Transverse colon (tissue), 4 donors: ENCODE data around the gene TMEM119. TPM values are rescaled to one million over a fixed set of nuclear protein-coding genes. Genes with fewer than 3 reads are reported as not detected.

ENCODE experiments used
- DNase-seq: peaks from one replicate; pipeline ENCODE4 v3.0.0-alpha.2; 2019
- H3K27ac ChIP-seq, 4 donors: fragments of 200-600 bp; sonication (generic); 2 replicates each; pipeline ENCODE4 v1.5.1; 2016 to 2018; ENCODE audit warnings: inconsistent platforms in 4 of 4
- H3K27me3 ChIP-seq: fragments of 200-600 bp; sonication (generic); 2 replicates; pipeline ENCODE4 v1.5.1; 2017; ENCODE audit warnings: inconsistent platforms
- H3K36me3 ChIP-seq, 4 donors: fragments of 200-600 bp; sonication (generic); 2 replicates each; pipeline ENCODE4 v1.5.1; 2017 to 2019; ENCODE audit warnings: inconsistent platforms in 4 of 4
- H3K4me1 ChIP-seq, 4 donors: fragments of 200-600 bp; sonication (generic); 2 replicates each; pipeline ENCODE4 v1.5.1; 2017 to 2020; ENCODE audit warnings: inconsistent platforms in 4 of 4
- H3K4me3 ChIP-seq, 4 donors: fragments of 200-600 bp; sonication (generic); 1 replicate in 1 of 4; 2 replicates in 3 of 4; pipeline versions ENCODE4 v1.5.1 to v1.6.1; 2017 to 2019; ENCODE audit warnings: inconsistent platforms in 4 of 4
- H3K9me3 ChIP-seq, 2 donors: fragments of 200-600 bp; sonication (generic); 2 replicates each; pipeline ENCODE4 v1.5.1; 2017 to 2019; ENCODE audit warnings: inconsistent platforms in 2 of 2
- CTCF ChIP-seq, 5 experiments: fragments of 200-600 bp in 3 of 5; fragments of 450-650 bp in 2 of 5; sonication (generic) in 3 of 5; IDR thresholded peaks; 1 replicate in 2 of 5; 2 replicates in 3 of 5; pipeline ENCODE4 v1.5.1; 2016 to 2017; ENCODE audit warnings: antibody characterized with exemption in 5 of 5, inconsistent platforms in 3 of 5, mild to moderate bottlenecking in 2 of 5, moderate library complexity in 1 of 5
- EP300 ChIP-seq: sonication (generic); formaldehyde crosslinking; IDR thresholded peaks from one replicate; pipeline ENCODE4 v1.6.1; 2017; ENCODE audit warnings: antibody characterized with exemption, low read depth
- POLR2A ChIP-seq: fragments of 450-650 bp; IDR thresholded peaks from one replicate; pipeline ENCODE4 v1.6.1; 2016; ENCODE audit warnings: antibody characterized with exemption, mild to moderate bottlenecking, moderate library complexity
- POLR2AphosphoS5 ChIP-seq, 3 donors: sonication (generic); formaldehyde crosslinking; IDR thresholded peaks; one replicate each; pipeline ENCODE4 v1.6.1; 2016; ENCODE audit warnings: antibody characterized with exemption in 3 of 3
- WGBS, 2 donors: methylation state at CpG; one replicate each; pipeline ENCODE4 v1.1.5; 2018; ENCODE audit warnings: low coverage in 1 of 2; 5-methylcytosine and 5-hydroxymethylcytosine counted together
- in situ Hi-C, 4 donors: fragments of 200-750 bp; cut with MboI; loops; one replicate each; pipeline versions ENCODE4 v1.15.0 to v1.15.1; 2017; ENCODE audit warnings: low sequenced_read_pairs in 3 of 4, low pct_ligation_motif_present in 1 of 4, low pct_unique_long_range_greater_than_20kb in 1 of 4
- intact Hi-C: fragments of 100-400 bp; cut with DNase I; formaldehyde crosslinking; loops from one replicate; pipeline ENCODE4 v1.15.1; 2023; ENCODE audit warnings: low total_unique reads
- total RNA-seq, 4 donors: library from RNA; depleted of rRNA; stranded (reverse); fragments of >200 nt; gene quantifications; one replicate each; pipeline ENCODE4 v1.1.0, GENCODE V29; 2016

The TMEM119 gene
- total RNA-seq, 4 donors from 2014 or later, result 3.3 to 18.3 (median 9.7) TPM

GRCh38 chr12:108581311-108582227, 16.3 kb downstream of the TMEM119 start:
- in situ Hi-C loops (no loop called here), intact Hi-C loops (no loop called here)
- Histone ChIP-seq H3K4me1 (no peaks in the 10 kb centered on the region), H3K36me3 (no peaks in the 10 kb centered on the region), H3K27ac (peak overlapping the region in 1 of 4 donors; percentile 30), H3K27me3 (no peaks in the 10 kb centered on the region), H3K4me3 (no peak overlapping the region), H3K9me3 (no peaks in the 10 kb centered on the region)
- 91 to 100% methylated on average over 1 to 30 of the region's 33 CpGs for WGBS, 2 donors
- no peak for DNase-seq
- no peak for TF ChIP-seq POLR2A
- no peak for TF ChIP-seq CTCF (IDR thresholded peaks at IDR 0.05)
- no peak for TF ChIP-seq EP300
- TF ChIP-seq POLR2AphosphoS5 (IDR thresholded peaks at IDR 0.05), result no peak

DNA sequence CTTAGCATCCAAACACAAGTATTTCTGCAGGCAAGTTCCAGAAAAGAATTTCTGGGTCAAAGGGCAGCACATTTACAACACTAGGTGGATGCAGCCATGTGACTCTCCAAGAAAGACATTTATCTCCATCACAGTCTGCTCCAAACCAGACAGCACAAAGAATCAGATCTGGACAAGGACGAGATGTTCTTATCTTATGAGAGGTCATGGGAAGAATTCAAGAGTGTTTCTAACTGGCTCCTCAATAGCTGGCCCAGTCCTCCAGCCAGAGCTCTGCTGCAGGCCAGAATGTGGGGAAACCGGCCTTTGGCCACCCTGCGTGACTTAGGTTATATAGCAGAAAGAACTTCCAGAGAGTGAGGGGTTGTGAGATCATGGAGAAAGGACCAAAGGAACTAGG, 17.4 kb downstream of the TMEM119 start:
- no peaks in the 10 kb centered on the region for H3K9me3 ChIP-seq
- H3K4me1 ChIP-seq, result no peaks in the 10 kb centered on the region
- in situ Hi-C loops (no loop called here), intact Hi-C loops (no loop called here)
- WGBS, 2 donors, result 72% methylated on average over 3 of the region's 3 CpGs; no CpG with 5 or more reads in 1 of the 2 donors
- H3K36me3 ChIP-seq, result no peaks in the 10 kb centered on the region
- no peak for TF ChIP-seq CTCF (IDR thresholded peaks at IDR 0.05)
- TF ChIP-seq POLR2A, result no peak
- TF ChIP-seq POLR2AphosphoS5 (IDR thresholded peaks at IDR 0.05), result no peak
- no peak for TF ChIP-seq EP300
- no peaks in the 10 kb centered on the region for H3K27me3 ChIP-seq
- H3K27ac ChIP-seq, result no peak overlapping the region
- DNase-seq, result no peak
- no peak overlapping the region for H3K4me3 ChIP-seq

DNA sequence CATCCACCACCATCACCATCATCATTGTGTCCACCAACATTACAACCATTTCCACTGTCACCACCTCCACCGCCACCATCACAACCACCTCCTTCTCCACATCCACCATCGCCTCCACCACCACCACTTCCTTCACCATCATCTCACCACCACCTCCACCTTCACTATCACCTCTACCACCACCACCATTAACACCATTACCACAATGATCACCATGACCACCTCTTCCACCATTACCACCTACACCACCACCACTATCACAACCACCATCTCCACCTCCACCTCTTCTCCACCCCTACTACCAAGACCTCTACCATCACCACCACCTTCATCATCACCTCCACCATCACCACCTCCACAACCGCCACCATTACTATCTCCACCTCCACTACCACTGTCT, 19.1 kb downstream of the TMEM119 start:
- TF ChIP-seq POLR2A (no peak), POLR2AphosphoS5 (IDR thresholded peaks at IDR 0.05) (no peak), EP300 (no peak), CTCF (IDR thresholded peaks at IDR 0.05) (no peak)
- in situ Hi-C loops, result no loop called here
- Histone ChIP-seq H3K27me3 (no peaks in the 10 kb centered on the region), H3K9me3 (no peaks in the 10 kb centered on the region), H3K4me3 (no peak overlapping the region), H3K36me3 (no peaks in the 10 kb centered on the region), H3K27ac (no peak overlapping the region), H3K4me1 (no peaks in the 10 kb centered on the region)
- WGBS, 2 donors, result 94 to 97% methylated on average over 3 of the region's 3 CpGs
- intact Hi-C loops, result no loop called here
- no peak for DNase-seq

DNA sequence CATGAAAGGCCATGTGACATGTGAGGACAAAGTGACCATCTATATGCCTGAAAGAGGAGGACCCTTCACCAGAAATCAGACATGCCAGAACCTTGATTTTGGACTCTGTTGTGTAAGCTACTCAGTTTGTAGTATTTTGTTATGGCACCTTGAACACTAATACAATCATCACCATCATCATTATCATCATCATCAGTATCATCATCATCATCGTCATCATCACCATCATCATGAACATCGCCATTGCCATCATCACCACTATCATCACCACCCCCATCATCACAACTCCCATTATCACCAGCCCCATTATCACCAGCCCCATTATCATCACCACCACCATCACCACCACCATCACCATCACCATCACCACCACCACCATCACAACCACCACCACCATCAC, 19.6 kb downstream of the TMEM119 start:
- Histone ChIP-seq H3K9me3 (no peaks in the 10 kb centered on the region), H3K36me3 (no peaks in the 10 kb centered on the region), H3K4me3 (no peak overlapping the region), H3K4me1 (peaks cover 0 to 4% (median 0%) of the 10 kb centered on the region in 4 donors), H3K27ac (no peak overlapping the region), H3K27me3 (no peaks in the 10 kb centered on the region)
- in situ Hi-C loops, result no loop called here
- no peak for DNase-seq
- TF ChIP-seq EP300 (no peak), POLR2AphosphoS5 (IDR thresholded peaks at IDR 0.05) (no peak), POLR2A (no peak), CTCF (IDR thresholded peaks at IDR 0.05) (no peak)
- 100% methylated on average over 2 of the region's 2 CpGs for WGBS, 2 donors
- intact Hi-C loops, result no loop called here
